K562 (cell line): ENCODE results near the gene NAXD.

Source experiments
- KDM1A ChIP-seq, 2 experiments: fragments of 450-650 bp; IDR thresholded peaks; 2 replicates each; pipeline ENCODE4 v1.6.1; 2016; ENCODE audit warnings: mild to moderate bottlenecking in 2 of 2
- KLF1 ChIP-seq: fragments of 450-650 bp; IDR thresholded peaks from 2 replicates; pipeline ENCODE4 v1.6.1; 2016; ENCODE audit warnings: missing genetic modification characterization, missing compliant biosample characterization
- REST ChIP-seq, 2 experiments: fragments of 450-650 bp; formaldehyde crosslinking in 1 of 2; IDR thresholded peaks; 2 replicates each; pipeline versions ENCODE4 v1.4.0 to v1.6.1; 2014 to 2020; ENCODE audit warnings: mild to moderate bottlenecking in 2 of 2, borderline replicate concordance in 1 of 2, low read depth in 1 of 2
- RFX5 ChIP-seq: IDR thresholded peaks from 2 replicates; pipeline ENCODE4 v1.6.1; 2011; ENCODE audit warnings: low read depth, mild to moderate bottlenecking, improper control_type of control experiment, low read length
- TF ChIP-seq, protein P1 (sequence below), 3 experiments: IDR thresholded peaks in 2 of 3; conservative IDR thresholded peaks in 1 of 3; 2 replicates each; pipeline ENCODE4 v1.5.1; 2011 to 2012; ENCODE audit warnings: low read length in 3 of 3, mild to moderate bottlenecking in 3 of 3, control low read depth in 2 of 3, improper control_type of control experiment in 1 of 3, inconsistent platforms in 1 of 3, low read depth in 1 of 3, mixed read lengths in 1 of 3, moderate library complexity in 1 of 3; ENCODE audit not compliant: insufficient read depth in 2 of 3

GRCh38 chr13:110620596-110620995, 5.3 kb downstream of the NAXD start:
- TF ChIP-seq, protein P1, sequence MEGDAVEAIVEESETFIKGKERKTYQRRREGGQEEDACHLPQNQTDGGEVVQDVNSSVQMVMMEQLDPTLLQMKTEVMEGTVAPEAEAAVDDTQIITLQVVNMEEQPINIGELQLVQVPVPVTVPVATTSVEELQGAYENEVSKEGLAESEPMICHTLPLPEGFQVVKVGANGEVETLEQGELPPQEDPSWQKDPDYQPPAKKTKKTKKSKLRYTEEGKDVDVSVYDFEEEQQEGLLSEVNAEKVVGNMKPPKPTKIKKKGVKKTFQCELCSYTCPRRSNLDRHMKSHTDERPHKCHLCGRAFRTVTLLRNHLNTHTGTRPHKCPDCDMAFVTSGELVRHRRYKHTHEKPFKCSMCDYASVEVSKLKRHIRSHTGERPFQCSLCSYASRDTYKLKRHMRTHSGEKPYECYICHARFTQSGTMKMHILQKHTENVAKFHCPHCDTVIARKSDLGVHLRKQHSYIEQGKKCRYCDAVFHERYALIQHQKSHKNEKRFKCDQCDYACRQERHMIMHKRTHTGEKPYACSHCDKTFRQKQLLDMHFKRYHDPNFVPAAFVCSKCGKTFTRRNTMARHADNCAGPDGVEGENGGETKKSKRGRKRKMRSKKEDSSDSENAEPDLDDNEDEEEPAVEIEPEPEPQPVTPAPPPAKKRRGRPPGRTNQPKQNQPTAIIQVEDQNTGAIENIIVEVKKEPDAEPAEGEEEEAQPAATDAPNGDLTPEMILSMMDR (IDR thresholded peaks at IDR 0.05 in 2 of 3, conservative IDR thresholded peaks at IDR 0.05 in 1 of 3; ENCODE audit: insufficient read depth in 2 of 3, low read depth in 1 of 3, low read length in 3 of 3) = no peak
- TF ChIP-seq REST (IDR thresholded peaks at IDR 0.05; ENCODE audit: borderline replicate concordance) (no peak), REST (CRISPR knock-in tag; IDR thresholded peaks at IDR 0.05; ENCODE audit: low read depth) (no peak), KLF1 (tag) (no peak), KDM1A (IDR thresholded peaks at IDR 0.05) (no peak), RFX5 (no peak)
